Pulmonary artery endothelial cell (primary cell): ENCODE measurements around the gene DPYSL4. TPM values are rescaled to one million over a fixed set of nuclear protein-coding genes. Genes with fewer than 3 reads are reported as not detected.

Experiments used
- DNase-seq: peaks from one replicate; pipeline ENCODE4 v3.0.0-alpha.2; 2011; ENCODE audit warnings: low read depth, low spot score
- total RNA-seq: library from RNA; depleted of rRNA; stranded (reverse); fragments of >200 nt; gene quantifications from 2 replicates; pipeline ENCODE4 v1.2.3, GENCODE V29; 2014

Gene DPYSL4
- total RNA-seq, 1 donor from 2014 or later = 14.1 TPM

DNA sequence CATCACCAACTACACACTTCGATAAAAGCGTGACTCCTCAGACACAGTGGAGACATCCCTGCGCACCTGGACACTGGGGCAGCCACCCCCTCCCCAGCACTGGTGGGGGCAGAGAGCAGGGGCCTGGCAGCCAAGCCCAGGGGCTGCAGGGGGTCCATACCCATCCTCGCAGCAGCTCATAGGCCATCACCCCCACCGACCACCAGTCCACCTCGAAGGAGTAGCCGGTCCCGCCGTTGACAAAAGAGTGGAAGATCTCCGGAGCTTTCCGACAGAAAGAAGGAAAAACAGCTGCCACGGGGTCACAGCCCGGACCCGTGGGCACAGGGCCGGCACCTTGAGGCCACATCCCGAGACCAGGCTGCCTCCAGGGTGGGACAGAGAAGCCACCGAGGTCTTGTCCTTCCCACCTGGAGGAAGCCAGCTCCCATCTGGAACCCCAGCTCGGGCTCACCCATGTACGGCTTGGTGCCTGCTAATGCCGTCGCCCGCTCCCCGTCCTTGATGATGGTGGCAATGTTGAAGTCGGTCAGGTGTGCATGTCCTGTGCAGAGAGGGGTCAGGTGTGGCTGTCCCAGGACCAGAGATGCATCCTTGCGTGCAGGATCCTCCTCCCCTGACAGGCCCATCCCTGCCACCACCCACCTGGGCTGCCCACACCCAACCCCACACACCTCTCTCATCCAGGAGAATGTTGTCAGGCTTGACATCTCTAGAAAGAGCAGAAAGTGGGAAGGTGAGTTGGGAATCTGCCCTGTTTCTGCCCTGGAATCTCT, 38.5 kb downstream of the DPYSL4 start:
- no peak for DNase-seq

DNA sequence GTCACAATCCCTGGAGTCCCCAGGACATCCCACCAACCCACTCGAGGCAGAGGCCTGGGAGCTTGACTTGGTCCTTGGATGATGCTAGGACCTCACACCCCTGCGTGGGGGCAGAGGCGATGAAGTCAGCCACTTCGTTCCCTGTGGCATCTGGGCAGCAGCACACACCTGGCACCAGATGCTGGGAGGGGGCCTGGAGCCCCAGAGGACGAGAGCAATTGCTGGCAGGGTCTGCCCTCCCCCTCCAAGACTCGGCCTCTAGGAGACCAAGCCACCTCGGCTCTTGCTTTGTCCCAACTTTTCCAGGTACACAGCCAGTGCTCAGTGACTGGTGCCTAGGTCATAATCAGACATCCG, 39.1 kb downstream of the DPYSL4 start:
- no peak for DNase-seq

DNA sequence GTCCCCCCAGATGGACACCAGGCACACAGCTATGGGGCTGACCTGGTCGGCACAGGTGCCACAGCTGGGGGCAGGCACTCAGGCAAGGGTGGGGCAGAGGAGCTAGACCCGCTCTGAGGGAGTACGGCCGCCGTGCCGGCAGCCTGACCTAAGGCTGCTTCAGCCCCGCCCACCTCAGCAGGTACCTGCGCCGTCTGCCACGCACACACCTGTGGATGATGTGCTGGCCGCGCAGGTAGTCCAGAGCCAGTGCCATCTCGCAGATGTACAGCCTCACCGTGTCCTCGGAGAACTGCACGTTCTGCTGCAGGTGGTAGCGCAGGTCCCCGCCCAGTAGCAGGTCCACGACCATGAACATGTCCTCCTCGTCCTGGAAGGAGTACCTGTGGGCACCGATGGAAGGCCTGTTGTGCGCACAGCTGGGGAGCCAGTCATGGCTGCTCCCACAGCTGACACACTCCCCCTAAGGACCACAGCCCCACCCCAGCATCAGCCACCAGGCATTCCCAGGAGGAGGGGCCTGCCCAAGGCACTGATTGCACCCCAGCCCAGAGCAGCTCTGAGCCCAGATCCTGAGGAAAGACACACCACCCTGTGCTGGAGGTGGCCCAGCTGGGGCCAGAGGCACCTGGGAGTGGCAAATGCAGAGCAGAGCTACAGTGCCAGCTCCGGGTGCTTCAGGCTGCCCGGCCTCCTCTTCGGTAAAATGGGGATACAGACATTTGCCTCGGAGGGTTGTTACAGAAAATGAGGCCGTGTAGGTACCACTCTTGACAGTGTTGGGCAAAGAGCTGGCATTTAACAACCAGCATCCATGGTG, 40.0 kb downstream of the DPYSL4 start:
- no peak for DNase-seq

DNA sequence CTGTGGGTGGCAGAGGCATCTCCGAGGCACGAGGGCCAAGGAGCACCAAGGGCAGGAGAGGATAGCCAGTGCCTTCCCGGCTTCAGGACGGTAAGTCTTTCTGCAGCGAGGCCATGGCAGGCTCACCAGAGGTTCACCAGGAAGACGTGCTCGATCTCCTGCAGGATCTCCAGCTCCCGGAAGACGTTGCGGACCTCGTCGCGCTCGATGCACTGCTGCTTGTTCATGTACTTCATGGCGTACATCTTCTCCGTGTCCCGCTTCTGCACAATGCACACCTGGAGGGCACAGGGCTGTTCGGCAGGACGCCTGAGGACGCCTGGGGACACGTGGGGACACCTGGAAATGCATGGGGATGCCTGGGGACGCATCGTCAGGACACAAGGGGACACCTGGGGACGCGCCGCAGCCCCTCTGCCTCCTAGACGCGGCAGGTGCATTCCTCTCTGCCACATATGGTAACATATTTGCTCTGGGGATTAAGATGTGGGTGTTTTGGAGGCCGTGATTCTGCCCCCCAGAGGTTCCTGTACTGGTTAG, 41.2 kb downstream of the DPYSL4 start:
- no peak for DNase-seq

- DNase-seq = no peak
Measured at GRCh38 chr10:132228616-132229015, 41.9 kb downstream of the DPYSL4 start.

- no peak for DNase-seq
Measured at GRCh38 chr10:132229096-132229495, 42.3 kb downstream of the DPYSL4 start.

- DNase-seq = no peak
Measured at GRCh38 chr10:132229834-132230556, 43.2 kb downstream of the DPYSL4 start.

DNA sequence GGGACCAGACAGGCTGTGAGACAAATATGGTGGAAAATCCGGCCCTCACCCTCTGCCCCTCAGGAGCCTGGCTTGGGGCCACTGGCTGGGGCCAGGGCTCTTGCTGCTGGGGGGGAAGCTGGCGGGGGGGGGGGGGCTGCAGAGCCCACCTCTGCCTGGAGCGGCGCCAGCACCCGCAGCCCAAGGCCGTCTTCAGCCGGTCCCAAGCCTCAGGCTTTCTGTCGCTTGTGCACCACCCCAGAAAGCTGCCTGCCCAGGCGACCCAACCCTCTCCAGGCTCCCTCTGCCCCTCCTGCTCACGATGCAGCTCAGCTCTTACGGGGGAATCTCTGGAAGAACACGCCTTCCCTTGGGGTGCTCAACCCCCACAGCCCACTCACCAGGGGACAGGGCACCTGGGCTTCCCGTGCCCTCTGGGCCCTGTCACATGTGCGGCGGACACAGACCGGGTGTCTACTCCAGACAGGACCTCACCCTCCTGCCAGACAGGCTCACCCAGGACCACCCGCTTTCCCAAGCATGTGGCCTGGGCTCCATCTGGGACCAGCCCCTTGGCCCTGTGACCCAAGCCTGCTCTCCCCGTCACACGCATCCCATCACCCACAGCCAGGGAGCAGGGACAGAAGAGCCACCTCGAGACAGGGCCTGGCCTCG, 43.9 kb downstream of the DPYSL4 start:
- no peak for DNase-seq

DNA sequence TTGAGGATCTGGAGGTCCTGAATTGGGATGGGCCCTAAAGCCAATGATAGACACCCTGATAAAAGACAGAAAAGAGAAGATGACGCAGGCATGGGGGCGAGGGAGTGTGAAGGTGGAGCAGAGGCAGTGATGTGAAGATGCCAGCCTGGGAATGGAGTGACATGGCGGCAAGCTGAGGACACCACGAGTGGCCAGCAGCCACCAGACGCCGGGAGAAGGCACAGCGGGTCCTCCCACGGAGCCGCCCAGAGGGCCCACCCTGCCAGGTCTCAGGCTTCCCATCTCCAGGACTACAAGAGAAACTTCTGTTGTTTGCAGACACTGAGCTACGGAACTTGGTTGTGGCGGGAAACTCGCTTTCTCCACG, 44.9 kb downstream of the DPYSL4 start:
- no peak for DNase-seq

DNA sequence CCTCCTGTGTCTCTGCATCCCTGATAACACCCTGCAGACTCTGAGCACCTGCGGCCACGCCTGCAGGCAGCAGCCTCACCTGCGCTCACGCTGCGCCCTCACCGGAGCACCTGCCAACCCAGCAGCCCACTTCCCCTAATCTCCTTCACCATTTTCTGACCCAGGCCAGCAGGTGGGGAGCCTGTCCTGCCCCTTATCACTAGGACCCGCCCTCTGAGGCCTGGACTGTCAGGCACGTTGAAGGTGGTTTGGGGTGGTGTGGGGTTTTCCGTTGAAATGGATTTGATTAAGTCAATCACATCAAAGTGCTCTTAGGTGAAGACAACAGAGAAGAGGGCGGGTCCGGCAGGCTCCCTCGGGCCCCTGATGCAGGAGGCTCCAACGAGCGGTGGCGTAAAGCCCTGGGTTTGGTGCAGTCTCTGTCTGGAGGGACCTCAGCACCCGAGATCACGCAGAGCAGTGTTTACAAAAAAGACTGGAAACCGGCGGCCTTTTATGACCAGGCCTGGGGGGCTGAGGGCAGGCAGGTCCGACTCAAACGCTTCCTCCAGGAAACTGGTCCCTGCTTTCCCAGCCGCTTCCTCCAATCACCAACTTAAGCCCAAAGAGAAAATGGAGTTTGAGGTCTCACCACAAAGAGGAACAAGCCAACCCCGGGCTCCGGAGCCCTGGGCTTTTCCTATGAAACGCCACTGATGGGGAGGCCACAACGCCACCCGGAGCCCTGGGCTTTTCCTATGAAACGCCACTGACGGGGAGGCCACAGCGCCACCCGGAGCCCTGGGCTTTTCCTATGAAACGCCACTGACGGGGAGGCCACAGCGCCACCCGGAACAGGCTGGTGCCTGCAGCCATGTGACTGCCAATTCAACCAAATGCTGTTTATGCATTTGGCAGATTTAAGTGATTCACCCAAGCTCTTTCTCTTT, 45.5 kb downstream of the DPYSL4 start:
- no peak for DNase-seq

GRCh38 chr10:132232981-132233380, 46.2 kb downstream of the DPYSL4 start:
- no peak for DNase-seq

DNA sequence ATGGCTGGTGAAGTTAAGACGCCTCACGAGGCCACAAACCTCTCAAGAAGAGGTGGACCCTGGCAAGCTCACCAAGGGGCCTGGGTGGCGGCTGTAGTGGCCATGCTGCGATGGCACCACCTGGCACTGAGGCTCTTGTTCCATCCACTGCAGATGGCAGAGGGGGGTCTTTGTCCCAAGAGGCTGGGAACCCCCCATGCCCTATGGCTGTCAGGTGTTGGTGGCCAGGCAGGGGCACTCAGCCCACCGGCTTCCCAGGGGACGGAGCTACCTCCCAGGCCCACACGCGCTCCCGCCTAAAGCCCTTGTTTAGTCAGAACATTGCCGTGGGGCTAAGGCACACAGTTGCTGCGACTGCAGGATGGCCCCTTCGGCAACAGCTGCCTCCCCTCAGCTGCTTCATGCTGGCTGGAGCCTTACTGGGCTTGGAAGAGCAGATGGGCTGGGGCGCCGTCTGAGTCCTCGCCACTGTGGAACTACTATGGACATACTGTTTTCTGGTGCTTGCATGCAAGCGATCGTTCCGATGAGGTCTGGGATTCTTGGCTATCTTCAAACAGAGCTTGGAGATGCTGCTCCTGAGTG, 46.8 kb downstream of the DPYSL4 start:
- DNase-seq = no peak

GRCh38 chr10:132234860-132235259, 48.1 kb downstream of the DPYSL4 start:
- no peak for DNase-seq

- DNase-seq = no peak
Measured at GRCh38 chr10:132236161-132236560, 49.4 kb downstream of the DPYSL4 start.

DNA sequence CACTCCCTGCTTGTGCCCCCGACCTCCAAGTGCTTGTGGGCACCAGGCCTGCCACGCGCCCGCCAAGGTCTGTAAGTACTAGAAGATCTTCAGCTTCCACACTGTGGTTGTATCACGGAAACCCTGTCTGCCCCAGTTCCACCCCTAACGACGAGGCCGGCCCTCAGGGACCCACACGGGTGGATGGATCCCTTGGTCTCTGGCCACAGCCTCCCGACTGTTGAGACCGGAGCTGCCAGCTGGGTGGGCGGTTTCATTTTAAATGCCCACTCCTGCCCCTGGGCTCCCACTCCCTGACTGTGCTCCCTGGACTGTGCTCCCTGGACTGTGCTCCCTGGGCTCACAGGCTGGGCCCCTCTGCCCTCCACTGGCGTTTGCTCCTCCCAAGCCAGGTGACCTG, 50.1 kb downstream of the DPYSL4 start:
- DNase-seq = no peak

DNA sequence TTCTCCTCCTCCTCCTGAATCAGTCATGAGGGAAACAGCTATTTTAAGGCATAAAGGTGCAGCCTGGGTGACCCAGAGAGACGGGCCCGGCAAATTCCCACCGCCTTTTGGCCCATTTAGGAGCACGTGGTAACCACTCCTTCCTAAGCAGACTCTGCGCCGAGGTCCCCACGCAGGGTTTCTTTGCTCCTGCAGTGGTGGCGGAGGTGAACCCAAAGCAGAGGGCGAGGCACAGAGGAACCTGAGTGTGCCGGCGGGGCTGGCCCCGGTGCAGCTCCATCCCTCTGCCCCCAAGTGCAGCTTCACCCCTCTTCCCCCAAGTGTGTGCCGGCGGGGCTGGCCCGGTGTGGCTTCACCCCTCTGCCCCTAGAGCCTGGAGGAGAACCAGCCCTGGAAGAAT, 50.6 kb downstream of the DPYSL4 start:
- DNase-seq = no peak

GRCh38 chr10:132237871-132238270, 51.1 kb downstream of the DPYSL4 start:
- DNase-seq = no peak

- DNase-seq = no peak
Measured at GRCh38 chr10:132238371-132239125, 51.8 kb downstream of the DPYSL4 start.
